ENCODE results near the gene PSG3. TPM values are rescaled to one million over a fixed set of nuclear protein-coding genes. Genes with fewer than 3 reads are reported as not detected.
"Not testable (repeated sequence)": the region's sequence is repeated elsewhere in the genome, so short reads cannot be mapped to it uniquely, and the experiment has no call there.

The PSG3 gene
- total RNA-seq, result not detected
- long read RNA-seq, result 0 reads

GRCh38 chr19:42740381-42740780 lies at the start of gene PSG3:
Gene PSG3 (minus strand): TSS chr19:42740481. CDS start chr19:42740384, 97 bp downstream.
- H3K4me1 ChIP-seq; H3K9me3 ChIP-seq; H3K27ac ChIP-seq; H3K4me3 ChIP-seq; H3K27me3 ChIP-seq (ENCODE audit: low read depth); intact Hi-C loops (cut with DNase I); DNase-seq; H3K36me3 ChIP-seq; ATAC-seq: not testable (repeated sequence)

- H3K9me3 ChIP-seq; H3K36me3 ChIP-seq; H3K27ac ChIP-seq; H3K27me3 ChIP-seq (ENCODE audit: low read depth); DNase-seq; intact Hi-C loops (cut with DNase I); ATAC-seq; H3K4me3 ChIP-seq; H3K4me1 ChIP-seq: not testable (repeated sequence)
Observed at GRCh38 chr19:42788766-42789165, 48.5 kb upstream of the PSG3 start.

DNA sequence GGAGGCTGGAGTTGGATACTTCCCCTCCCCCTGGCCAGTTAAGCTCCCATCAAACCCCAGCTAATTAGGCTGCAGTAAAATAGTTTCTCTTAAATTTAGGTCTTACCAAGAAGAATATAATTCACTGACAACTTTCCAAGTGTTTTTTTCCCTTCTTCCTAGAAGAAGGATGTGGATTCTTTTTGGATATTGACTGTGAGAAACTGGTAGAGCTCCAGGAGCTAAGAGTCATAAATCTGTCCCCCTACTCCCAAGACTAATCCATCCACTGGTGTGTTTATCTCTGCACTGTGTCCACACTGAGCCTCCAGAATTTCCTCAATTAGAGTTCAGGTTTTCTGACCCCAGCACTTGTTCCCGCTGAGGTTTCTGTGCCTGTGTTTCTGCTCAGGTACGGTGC lies 47.5 kb upstream of the PSG3 start:
- intact Hi-C loops (cut with DNase I); H3K36me3 ChIP-seq; H3K27ac ChIP-seq; H3K9me3 ChIP-seq; H3K27me3 ChIP-seq (ENCODE audit: low read depth); H3K4me1 ChIP-seq; ATAC-seq; H3K4me3 ChIP-seq; DNase-seq: not testable (repeated sequence)

DNA sequence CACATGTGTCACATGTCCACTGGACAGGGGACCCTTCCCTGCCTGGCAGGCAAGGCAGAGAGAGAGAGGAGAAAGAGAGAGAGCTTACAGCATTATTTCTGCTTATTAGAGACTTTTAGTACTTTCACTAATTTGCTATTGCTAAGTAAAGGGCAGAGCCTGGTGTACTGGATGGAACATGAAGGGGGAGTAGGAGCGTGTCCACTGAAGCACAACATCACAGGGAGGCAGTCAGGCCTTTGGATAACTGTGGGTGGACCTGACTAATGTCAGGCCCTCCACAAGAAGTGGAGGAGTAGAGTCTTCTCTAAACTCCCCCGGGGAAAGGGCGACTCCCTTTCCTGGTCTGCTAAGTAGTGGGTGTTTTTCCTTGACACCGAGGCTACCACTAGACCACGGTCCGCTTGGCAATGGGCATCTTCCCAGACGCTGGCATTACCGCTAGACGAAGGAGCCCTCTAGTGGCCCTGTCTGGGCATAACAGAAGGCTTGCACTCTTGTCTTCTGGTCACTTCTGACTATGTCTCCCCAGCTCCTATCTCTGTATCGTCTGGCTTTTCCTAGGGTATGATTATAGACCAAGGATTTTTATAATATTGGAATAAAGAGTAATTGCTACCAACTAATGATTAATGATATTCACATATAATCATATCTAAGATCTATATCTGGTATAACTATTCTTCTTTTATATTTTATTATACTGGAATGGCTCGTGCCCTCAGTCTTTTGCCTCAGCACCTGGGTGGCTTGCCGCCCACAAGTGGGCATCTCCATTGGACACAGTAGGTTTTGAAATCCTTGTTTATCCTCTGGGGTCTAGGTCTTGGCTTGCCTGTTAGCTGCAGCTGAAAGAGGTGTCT lies 36.7 kb upstream of the PSG3 start:
- H3K27ac ChIP-seq; intact Hi-C loops (cut with DNase I); ATAC-seq; H3K4me3 ChIP-seq; H3K4me1 ChIP-seq; H3K36me3 ChIP-seq; H3K9me3 ChIP-seq: not testable (repeated sequence)
- TF ChIP-seq, protein P1, sequence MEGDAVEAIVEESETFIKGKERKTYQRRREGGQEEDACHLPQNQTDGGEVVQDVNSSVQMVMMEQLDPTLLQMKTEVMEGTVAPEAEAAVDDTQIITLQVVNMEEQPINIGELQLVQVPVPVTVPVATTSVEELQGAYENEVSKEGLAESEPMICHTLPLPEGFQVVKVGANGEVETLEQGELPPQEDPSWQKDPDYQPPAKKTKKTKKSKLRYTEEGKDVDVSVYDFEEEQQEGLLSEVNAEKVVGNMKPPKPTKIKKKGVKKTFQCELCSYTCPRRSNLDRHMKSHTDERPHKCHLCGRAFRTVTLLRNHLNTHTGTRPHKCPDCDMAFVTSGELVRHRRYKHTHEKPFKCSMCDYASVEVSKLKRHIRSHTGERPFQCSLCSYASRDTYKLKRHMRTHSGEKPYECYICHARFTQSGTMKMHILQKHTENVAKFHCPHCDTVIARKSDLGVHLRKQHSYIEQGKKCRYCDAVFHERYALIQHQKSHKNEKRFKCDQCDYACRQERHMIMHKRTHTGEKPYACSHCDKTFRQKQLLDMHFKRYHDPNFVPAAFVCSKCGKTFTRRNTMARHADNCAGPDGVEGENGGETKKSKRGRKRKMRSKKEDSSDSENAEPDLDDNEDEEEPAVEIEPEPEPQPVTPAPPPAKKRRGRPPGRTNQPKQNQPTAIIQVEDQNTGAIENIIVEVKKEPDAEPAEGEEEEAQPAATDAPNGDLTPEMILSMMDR (IDR thresholded peaks at IDR 0.05), result peak; percentile 72
- peak; percentile 62 for DNase-seq
- peaks cover 21% of the 10 kb centered on the region for H3K27me3 ChIP-seq (ENCODE audit: low read depth)

DNA sequence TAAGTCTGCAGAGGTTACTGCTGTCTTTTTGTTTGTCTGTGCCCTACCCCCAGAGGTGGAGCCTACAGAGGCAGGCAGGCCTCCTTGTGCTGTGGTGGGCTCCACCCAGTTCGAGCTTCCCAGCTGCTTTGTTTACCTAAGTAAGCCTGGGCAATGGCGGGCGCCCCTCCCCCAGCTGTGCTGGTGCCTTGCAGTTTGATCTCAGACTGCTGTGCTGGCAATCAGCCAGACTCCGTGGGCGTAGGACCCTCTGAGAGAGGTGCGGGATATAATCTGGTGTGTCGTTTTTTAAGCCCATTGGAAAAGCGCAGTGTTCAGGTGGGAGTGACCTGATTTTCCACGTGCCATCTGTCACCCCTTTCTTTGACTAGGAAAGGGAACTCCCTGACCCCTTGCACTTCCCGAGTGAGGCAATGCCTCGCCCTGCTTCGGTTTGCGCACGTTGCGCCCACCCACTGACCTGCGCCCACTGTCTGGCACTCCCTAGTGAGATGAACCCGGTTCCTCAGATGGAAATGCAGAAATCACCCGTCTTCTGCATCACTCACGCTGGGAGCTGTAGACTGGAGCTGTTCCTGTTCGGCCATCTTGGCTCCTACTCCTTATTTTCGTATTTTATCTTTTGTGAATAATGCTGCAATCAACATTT lies 34.4 kb upstream of the PSG3 start:
- peak; percentile 50 for DNase-seq
- H3K4me3 ChIP-seq; H3K4me1 ChIP-seq; H3K9me3 ChIP-seq; H3K36me3 ChIP-seq; intact Hi-C loops (cut with DNase I); H3K27ac ChIP-seq; ATAC-seq: not testable (repeated sequence)
- H3K27me3 ChIP-seq (ENCODE audit: low read depth), result peaks cover 18% of the 10 kb centered on the region

GRCh38 chr19:42767319-42767718 lies 27.0 kb upstream of the PSG3 start:
- H3K4me3 ChIP-seq; H3K27me3 ChIP-seq (ENCODE audit: low read depth); DNase-seq; intact Hi-C loops (cut with DNase I); H3K4me1 ChIP-seq; H3K9me3 ChIP-seq; H3K27ac ChIP-seq; H3K36me3 ChIP-seq; ATAC-seq: not testable (repeated sequence)
- TF ChIP-seq, protein P1 (IDR thresholded peaks at IDR 0.05), result peak; percentile 34

DNA sequence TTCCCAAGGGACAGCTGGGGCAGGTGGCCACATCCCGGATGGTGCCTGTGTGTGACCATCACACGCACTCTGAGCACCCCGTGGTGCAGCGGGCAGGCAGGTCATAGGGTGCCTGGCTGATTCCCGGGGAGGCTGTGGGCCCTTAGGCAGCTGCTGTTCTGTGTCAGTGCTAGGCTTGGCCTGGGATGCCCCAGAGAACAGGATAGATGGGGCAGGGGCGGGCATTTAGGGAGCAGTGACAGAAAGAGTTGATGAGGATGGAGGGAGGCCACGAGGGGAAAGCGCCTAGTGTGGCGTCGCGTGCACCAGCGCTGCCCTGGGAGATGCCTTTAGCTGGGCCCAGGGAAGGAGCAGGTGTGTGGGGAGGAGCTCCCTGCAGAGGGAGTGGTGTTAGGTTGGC lies 26.6 kb upstream of the PSG3 start:
- H3K9me3 ChIP-seq; H3K4me3 ChIP-seq; H3K27ac ChIP-seq; H3K27me3 ChIP-seq (ENCODE audit: low read depth); H3K36me3 ChIP-seq; ATAC-seq; H3K4me1 ChIP-seq; intact Hi-C loops (cut with DNase I); DNase-seq: not testable (repeated sequence)

DNA sequence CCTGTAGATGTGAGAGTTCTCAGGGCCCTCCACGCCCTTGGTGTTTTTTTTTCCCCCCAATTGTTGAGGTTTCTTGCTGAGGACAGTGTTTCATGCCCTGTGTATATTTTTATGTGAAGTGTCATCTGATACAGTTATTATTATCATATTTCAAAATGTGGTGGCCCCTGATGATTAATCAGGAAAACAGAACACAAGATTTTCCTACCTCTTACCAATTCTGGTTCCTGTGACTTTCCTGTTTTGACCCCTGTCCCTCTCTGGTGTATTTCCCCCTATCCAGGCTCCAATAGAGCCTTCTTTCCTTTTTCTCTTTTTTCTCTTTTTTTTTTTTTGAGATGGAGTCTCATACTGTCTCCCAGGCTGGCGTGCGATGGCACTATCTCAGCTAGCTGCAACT lies 24.6 kb upstream of the PSG3 start:
- no peaks in the 10 kb centered on the region for H3K36me3 ChIP-seq
- no peaks in the 10 kb centered on the region for H3K9me3 ChIP-seq
- no peaks in the 10 kb centered on the region for H3K27me3 ChIP-seq (ENCODE audit: low read depth)
- H3K4me3 ChIP-seq, result no peak overlapping the region
- DNase-seq (no peak), ATAC-seq (no peak)
- H3K4me1 ChIP-seq, result no peaks in the 10 kb centered on the region
- TF ChIP-seq, protein P1 (IDR thresholded peaks at IDR 0.05), result no peak
- intact Hi-C loops (cut with DNase I), result no loop called here
- H3K27ac ChIP-seq, result no peak overlapping the region

Data from lower lobe of right lung (tissue), 2 donors.